H1 (cell line): ENCODE measurements around the gene EEF1G. TPM values are rescaled to one million over a fixed set of nuclear protein-coding genes. Genes with fewer than 3 reads are reported as not detected.

Experiments
- CEBPB ChIP-seq: IDR thresholded peaks from 2 replicates; pipeline ENCODE4 v1.6.1; 2012; ENCODE audit warnings: low read depth, low read length
- CHD1 ChIP-seq: IDR thresholded peaks from 2 replicates; pipeline ENCODE4 v1.6.1; 2012; ENCODE audit warnings: low read depth, low read length, improper control_type of control experiment
- EP300 ChIP-seq, 2 experiments: IDR thresholded peaks; 1 replicate in 1 of 2; 2 replicates in 1 of 2; pipeline ENCODE4 v1.6.1; 2011 to 2012; ENCODE audit warnings: low read depth in 2 of 2, low read length in 2 of 2, mild to moderate bottlenecking in 2 of 2, borderline replicate concordance in 1 of 2, inconsistent platforms in 1 of 2, moderate library complexity in 1 of 2
- KDM4A ChIP-seq: IDR thresholded peaks from one replicate; pipeline ENCODE4 v1.7.1; 2012; ENCODE audit warnings: low read depth, mild to moderate bottlenecking, moderate library complexity, low read length, inconsistent platforms; ENCODE audit not compliant: severe bottlenecking
- RNF2 ChIP-seq: fragments of 200-900, 300-1000 bp; sonication (generic); IDR thresholded peaks from 2 replicates; pipeline ENCODE4 v1.7.1; 2016; ENCODE audit warnings: borderline replicate concordance, low read depth, mild to moderate bottlenecking, antibody characterized with exemption, low read length; ENCODE audit not compliant: poor library complexity, severe bottlenecking; ENCODE audit errors: missing control alignments
- SIN3A ChIP-seq, 2 experiments: IDR thresholded peaks in 1 of 2; conservative IDR thresholded peaks in 1 of 2; 2 replicates each; pipeline ENCODE4 v1.6.1; 2011 to 2012; ENCODE audit warnings: low read length in 2 of 2, improper control_type of control experiment in 1 of 2, low read depth in 1 of 2, mild to moderate bottlenecking in 1 of 2
- SIRT6 ChIP-seq: IDR thresholded peaks from one replicate; pipeline ENCODE4 v1.7.1; 2012; ENCODE audit warnings: low read length, inconsistent platforms
- SP1 ChIP-seq: IDR thresholded peaks from 2 replicates; pipeline ENCODE4 v1.6.1; 2011; ENCODE audit warnings: low read depth, low read length
- SUZ12 ChIP-seq: fragments of 200-600 bp; sonication (generic); IDR thresholded peaks from 2 replicates; pipeline ENCODE4 v1.6.1; 2012; ENCODE audit warnings: mild to moderate bottlenecking, inconsistent platforms, low read length, moderate library complexity, mixed read lengths
- polyA plus RNA-seq, 7 experiments: library from polyadenylated mRNA; depleted of rRNA in 3 of 7; stranded (reverse) in 5 of 7; unstranded in 2 of 7; fragments of >200 nt in 5 of 7; fragments of 200-250 nt in 2 of 7; gene quantifications; 1 replicate in 5 of 7; 2 replicates in 1 of 7; 4 replicates in 1 of 7; pipeline versions ENCODE4 v1.2.1 to v1.2.3, GENCODE V29; 2011 to 2013; ENCODE audit warnings: missing spikeins in 2 of 7, mixed read lengths in 2 of 7
- total RNA-seq: library from RNA; stranded (reverse); fragmentation: NEBNext Ultra II Directional; extraction: Animal tissue kit (Norgen Biotek cat#: 25700); gene quantifications from 2 replicates; pipeline ENCODE4 v1.2.1, GENCODE V29; 2021
- TF ChIP-seq, protein P1 (sequence below): fragments of 300-600 bp; sonication (generic); IDR thresholded peaks from 2 replicates; pipeline ENCODE4 v1.7.1; 2012; ENCODE audit warnings: low read length, moderate library complexity, mild to moderate bottlenecking, inconsistent platforms; ENCODE audit not compliant: insufficient replicate concordance
- TF ChIP-seq, protein P2 (sequence below): IDR thresholded peaks from 2 replicates; pipeline ENCODE4 v1.6.1; 2012; ENCODE audit warnings: inconsistent platforms

Gene EEF1G
- total and polyA plus RNA-seq, 2 of the 8 experiments (the other 6 are each of a cell fraction or from before 2014, with no cell fraction given): 1,627 to 1,996 TPM

DNA sequence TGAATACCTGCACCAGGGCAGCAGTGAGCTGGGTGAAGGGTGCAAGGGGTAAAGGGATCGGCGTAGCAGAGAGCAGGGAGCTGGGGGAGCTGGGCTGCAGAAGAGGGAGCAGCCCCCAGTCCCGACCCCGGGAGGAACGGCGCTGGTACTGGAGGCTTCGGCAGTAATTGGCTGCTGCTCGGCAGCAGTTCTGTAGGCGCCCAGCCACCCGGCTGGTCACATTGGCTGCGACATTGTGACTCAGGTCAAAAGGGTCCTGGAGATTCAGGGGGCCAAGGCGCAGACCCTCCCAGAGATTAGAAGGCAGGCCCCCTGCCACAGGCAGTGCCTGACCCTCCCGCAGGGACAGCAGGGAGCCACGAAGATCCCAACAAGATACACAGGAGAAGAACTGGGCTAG lies 2.1 kb upstream of the EEF1G start (continued):
- TF ChIP-seq, protein P1, sequence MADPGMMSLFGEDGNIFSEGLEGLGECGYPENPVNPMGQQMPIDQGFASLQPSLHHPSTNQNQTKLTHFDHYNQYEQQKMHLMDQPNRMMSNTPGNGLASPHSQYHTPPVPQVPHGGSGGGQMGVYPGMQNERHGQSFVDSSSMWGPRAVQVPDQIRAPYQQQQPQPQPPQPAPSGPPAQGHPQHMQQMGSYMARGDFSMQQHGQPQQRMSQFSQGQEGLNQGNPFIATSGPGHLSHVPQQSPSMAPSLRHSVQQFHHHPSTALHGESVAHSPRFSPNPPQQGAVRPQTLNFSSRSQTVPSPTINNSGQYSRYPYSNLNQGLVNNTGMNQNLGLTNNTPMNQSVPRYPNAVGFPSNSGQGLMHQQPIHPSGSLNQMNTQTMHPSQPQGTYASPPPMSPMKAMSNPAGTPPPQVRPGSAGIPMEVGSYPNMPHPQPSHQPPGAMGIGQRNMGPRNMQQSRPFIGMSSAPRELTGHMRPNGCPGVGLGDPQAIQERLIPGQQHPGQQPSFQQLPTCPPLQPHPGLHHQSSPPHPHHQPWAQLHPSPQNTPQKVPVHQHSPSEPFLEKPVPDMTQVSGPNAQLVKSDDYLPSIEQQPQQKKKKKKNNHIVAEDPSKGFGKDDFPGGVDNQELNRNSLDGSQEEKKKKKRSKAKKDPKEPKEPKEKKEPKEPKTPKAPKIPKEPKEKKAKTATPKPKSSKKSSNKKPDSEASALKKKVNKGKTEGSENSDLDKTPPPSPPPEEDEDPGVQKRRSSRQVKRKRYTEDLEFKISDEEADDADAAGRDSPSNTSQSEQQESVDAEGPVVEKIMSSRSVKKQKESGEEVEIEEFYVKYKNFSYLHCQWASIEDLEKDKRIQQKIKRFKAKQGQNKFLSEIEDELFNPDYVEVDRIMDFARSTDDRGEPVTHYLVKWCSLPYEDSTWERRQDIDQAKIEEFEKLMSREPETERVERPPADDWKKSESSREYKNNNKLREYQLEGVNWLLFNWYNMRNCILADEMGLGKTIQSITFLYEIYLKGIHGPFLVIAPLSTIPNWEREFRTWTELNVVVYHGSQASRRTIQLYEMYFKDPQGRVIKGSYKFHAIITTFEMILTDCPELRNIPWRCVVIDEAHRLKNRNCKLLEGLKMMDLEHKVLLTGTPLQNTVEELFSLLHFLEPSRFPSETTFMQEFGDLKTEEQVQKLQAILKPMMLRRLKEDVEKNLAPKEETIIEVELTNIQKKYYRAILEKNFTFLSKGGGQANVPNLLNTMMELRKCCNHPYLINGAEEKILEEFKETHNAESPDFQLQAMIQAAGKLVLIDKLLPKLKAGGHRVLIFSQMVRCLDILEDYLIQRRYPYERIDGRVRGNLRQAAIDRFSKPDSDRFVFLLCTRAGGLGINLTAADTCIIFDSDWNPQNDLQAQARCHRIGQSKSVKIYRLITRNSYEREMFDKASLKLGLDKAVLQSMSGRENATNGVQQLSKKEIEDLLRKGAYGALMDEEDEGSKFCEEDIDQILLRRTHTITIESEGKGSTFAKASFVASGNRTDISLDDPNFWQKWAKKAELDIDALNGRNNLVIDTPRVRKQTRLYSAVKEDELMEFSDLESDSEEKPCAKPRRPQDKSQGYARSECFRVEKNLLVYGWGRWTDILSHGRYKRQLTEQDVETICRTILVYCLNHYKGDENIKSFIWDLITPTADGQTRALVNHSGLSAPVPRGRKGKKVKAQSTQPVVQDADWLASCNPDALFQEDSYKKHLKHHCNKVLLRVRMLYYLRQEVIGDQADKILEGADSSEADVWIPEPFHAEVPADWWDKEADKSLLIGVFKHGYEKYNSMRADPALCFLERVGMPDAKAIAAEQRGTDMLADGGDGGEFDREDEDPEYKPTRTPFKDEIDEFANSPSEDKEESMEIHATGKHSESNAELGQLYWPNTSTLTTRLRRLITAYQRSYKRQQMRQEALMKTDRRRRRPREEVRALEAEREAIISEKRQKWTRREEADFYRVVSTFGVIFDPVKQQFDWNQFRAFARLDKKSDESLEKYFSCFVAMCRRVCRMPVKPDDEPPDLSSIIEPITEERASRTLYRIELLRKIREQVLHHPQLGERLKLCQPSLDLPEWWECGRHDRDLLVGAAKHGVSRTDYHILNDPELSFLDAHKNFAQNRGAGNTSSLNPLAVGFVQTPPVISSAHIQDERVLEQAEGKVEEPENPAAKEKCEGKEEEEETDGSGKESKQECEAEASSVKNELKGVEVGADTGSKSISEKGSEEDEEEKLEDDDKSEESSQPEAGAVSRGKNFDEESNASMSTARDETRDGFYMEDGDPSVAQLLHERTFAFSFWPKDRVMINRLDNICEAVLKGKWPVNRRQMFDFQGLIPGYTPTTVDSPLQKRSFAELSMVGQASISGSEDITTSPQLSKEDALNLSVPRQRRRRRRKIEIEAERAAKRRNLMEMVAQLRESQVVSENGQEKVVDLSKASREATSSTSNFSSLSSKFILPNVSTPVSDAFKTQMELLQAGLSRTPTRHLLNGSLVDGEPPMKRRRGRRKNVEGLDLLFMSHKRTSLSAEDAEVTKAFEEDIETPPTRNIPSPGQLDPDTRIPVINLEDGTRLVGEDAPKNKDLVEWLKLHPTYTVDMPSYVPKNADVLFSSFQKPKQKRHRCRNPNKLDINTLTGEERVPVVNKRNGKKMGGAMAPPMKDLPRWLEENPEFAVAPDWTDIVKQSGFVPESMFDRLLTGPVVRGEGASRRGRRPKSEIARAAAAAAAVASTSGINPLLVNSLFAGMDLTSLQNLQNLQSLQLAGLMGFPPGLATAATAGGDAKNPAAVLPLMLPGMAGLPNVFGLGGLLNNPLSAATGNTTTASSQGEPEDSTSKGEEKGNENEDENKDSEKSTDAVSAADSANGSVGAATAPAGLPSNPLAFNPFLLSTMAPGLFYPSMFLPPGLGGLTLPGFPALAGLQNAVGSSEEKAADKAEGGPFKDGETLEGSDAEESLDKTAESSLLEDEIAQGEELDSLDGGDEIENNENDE: no peak
- TF ChIP-seq SUZ12 (no peak), CEBPB (no peak), KDM4A (no peak), SIN3A (conservative IDR thresholded peaks at IDR 0.05 in 1 of 2, IDR thresholded peaks at IDR 0.05 in 1 of 2; ENCODE audit: low read depth in 1 of 2, low read length in 2 of 2) (no peak), RNF2 (no peak), EP300 (IDR thresholded peaks at IDR 0.05; ENCODE audit: borderline replicate concordance in 1 of 2, low read depth in 2 of 2, low read length in 2 of 2) (no peak), SIRT6 (no peak), CHD1 (no peak), SP1 (no peak)
- TF ChIP-seq, protein P2, sequence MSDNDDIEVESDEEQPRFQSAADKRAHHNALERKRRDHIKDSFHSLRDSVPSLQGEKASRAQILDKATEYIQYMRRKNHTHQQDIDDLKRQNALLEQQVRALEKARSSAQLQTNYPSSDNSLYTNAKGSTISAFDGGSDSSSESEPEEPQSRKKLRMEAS: no peak
